Stimulated activated CD4-positive, alpha-beta T cell treated with anti-CD3 and anti-CD28 coated beads, Interleukin-12 subunit alpha, Interleukin-12 subunit beta, amount 100 ng/mL, for 48 hours (primary cell): ENCODE measurements around the gene KCNK7.
"Not testable (repeated sequence)": the region's sequence is repeated elsewhere in the genome, so short reads cannot be mapped to it uniquely, and the experiment has no call there.

Experiments used
- DNase-seq, 3 donors: peaks; one replicate each; pipeline ENCODE4 v3.0.0-alpha.2; 2020; ENCODE audit warnings: low read depth in 2 of 3, low spot score in 1 of 3

KCNK7 gene

GRCh38 chr11:65595543-65596281 lies at the start of gene KCNK7:
Gene KCNK7 (minus strand): TSS chr11:65595800. CDS start chr11:65595772, 28 bp downstream.
- no peak for DNase-seq

- no peak for DNase-seq
Observed at GRCh38 chr11:65644837-65645236, 49.2 kb upstream of the KCNK7 start.

- DNase-seq = no peak
Observed at GRCh38 chr11:65643971-65644370, 48.4 kb upstream of the KCNK7 start.

- no peak for DNase-seq
Observed at GRCh38 chr11:65642014-65642671, 46.5 kb upstream of the KCNK7 start.

- DNase-seq = no peak
Observed at GRCh38 chr11:65641297-65642013, 45.9 kb upstream of the KCNK7 start.

- no peak for DNase-seq
Observed at GRCh38 chr11:65640483-65641296, 45.1 kb upstream of the KCNK7 start.

GRCh38 chr11:65639623-65640482 lies 44.3 kb upstream of the KCNK7 start:
- DNase-seq = no peak

- DNase-seq = not testable (repeated sequence)
Observed at GRCh38 chr11:65639228-65639597, 43.6 kb upstream of the KCNK7 start.

GRCh38 chr11:65637794-65638419 lies 42.3 kb upstream of the KCNK7 start, which contains the start of gene SIPA1:
Gene SIPA1 (plus strand): TSS chr11:65638101. CDS start chr11:65640922, 2,821 bp downstream.
- DNase-seq = peak in 2 of 3 donors; percentile 67 to 68

- DNase-seq = no peak
Observed at GRCh38 chr11:65637032-65637557, 41.5 kb upstream of the KCNK7 start.

GRCh38 chr11:65636108-65637031 lies 40.8 kb upstream of the KCNK7 start:
- no peak for DNase-seq

GRCh38 chr11:65634905-65635731 lies 39.5 kb upstream of the KCNK7 start:
- no peak for DNase-seq

- DNase-seq = no peak
Observed at GRCh38 chr11:65634440-65634839, 38.8 kb upstream of the KCNK7 start.

GRCh38 chr11:65634109-65634436 lies 38.5 kb upstream of the KCNK7 start:
- DNase-seq = no peak

GRCh38 chr11:65633390-65634108 lies 37.9 kb upstream of the KCNK7 start:
- no peak for DNase-seq

- DNase-seq = no peak
Observed at GRCh38 chr11:65630215-65630614, 34.6 kb upstream of the KCNK7 start.

- no peak for DNase-seq
Observed at GRCh38 chr11:65629579-65629978, 34.0 kb upstream of the KCNK7 start.
